GM18520 (cell line): ENCODE results near the gene PCCA.
"Not testable (repeated sequence)": the region's sequence is repeated elsewhere in the genome, so short reads cannot be mapped to it uniquely, and the experiment has no call there.

ENCODE experiments used
- ATAC-seq: cut with Tn5 transposase; IDR thresholded peaks from one replicate; pipeline ENCODE4 v1.9.1; 2021; ENCODE audit not compliant: unreplicated experiment

The PCCA gene

DNA sequence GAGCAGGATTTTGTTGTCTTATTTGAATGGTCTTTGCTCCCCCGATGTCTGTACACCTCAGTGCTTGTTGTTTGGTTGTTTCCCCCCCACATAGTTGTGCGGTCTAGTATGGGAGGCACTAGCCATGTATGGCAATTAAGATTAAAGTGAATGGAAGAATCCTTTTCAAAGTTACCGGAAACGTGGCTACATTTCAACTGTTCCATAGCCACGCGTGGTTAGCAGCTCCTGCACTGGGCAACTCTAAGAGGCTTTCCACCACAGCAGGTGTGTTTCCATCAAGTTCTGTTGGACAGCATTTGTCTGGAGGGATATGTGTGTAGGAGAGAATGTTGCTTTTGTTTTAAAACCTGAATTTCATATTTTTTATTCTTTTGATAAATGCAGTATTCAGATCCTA lies 252.4 kb downstream of the PCCA start:
- no peak for ATAC-seq

DNA sequence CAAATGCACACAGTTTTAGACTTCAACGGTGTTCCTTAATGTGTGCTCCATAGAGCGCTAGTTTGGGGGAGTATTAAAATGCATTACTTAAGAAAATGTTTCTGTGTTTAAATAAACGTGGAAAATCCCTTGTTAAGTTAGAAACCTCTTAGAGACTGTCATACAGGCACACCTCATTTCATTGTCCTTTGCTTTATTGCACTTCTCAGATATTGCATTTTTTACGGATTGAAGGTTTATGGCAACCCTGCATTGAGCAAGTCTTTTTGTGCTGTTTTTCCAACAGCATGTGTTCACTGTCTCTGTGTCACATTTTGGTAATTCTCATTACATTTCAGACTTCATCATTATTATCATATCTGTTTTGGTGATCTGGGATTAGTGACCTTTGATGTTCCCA lies 255.7 kb downstream of the PCCA start:
- ATAC-seq, result no peak

DNA sequence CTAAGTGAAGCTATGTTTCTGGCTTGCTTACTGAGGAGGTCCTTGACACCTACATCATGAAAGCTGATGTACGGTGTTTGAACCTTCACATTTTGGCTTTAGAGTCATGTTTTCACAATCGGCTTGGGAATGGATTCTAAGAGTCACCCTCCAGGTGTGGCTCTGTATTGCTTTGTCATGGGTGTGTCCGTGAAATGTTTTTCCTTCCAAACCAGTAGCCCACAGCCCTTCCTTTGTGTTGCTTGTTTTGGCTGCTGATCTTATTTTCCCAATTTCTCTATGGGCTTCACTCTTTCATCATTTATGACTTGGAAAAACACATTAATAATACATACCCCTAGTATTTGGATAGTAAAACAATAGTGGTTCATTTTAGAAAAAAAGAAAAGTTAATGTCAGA lies 259.1 kb downstream of the PCCA start:
- ATAC-seq, result no peak

DNA sequence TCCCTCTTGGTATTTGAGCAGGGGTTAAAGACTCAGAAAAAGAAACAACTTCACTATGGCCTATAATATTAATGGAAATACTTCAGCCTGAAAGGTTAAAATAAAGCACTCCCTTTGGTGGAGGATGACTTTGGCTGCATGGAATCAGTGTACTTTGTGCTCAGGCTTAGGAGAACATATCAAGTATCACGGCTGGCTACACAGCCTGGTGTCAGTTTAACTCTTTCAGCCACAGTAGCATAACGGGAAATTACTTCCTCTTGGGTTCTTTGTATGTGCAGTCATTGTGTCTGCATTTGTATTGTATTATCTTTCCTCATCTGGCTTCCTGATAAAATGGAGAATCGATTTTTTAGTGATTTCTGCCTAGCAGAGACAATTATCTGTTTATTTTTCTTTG lies 260.7 kb downstream of the PCCA start:
- no peak for ATAC-seq

DNA sequence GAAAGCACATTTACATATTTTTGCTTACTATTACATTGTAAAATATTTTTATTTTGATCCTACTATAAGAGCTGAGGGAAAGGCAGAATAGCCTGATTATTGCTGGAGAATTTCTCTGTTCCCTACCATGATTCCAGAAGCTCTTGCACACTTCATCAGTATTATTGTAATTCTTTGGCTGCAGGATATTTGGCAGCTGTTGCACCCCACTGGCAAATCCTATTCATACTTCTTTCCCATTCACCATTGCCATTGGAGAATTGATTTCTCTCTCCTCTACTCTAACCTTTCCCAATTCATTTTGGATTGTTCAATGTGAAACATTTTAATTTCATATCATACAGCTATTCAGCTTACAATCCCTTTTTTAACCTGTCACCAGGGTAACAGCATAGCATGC lies 261.7 kb downstream of the PCCA start:
- ATAC-seq, result no peak

DNA sequence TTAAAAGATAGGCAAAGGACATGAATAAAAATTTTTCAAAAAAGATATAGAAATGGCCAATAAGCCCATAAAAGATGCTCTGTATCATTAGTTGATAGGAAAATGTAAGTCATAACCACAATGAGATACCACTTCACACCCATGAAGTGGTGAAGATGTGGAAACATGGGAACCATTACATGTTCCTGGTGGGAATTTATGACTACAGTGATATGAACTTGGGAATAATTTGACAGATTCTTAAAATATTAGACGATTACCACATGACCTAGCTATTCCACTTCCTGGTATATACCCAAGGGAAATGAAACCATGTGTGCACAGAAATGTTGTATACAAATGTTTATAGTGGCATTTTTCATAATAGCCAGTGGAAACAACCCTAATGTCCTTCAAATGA lies 267.5 kb downstream of the PCCA start:
- ATAC-seq, result no peak

DNA sequence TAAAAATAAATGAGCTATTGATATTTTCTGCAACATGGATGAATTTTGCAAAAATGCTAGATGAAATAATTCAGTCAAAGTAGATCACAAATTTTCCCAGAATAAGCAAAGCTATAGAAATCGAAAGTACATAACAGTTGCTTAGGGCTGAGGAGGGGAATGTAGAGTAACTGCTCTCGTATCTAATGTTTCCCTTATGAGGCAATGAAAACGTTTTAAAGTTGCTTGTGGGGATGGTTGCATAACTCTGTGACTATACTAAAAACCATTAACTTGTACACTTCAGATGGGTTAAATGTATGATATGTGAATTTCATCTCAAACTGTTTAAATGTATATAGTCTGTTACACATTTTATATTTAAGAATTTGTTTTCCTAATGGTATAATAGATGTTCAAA lies 268.0 kb downstream of the PCCA start:
- ATAC-seq, result no peak

DNA sequence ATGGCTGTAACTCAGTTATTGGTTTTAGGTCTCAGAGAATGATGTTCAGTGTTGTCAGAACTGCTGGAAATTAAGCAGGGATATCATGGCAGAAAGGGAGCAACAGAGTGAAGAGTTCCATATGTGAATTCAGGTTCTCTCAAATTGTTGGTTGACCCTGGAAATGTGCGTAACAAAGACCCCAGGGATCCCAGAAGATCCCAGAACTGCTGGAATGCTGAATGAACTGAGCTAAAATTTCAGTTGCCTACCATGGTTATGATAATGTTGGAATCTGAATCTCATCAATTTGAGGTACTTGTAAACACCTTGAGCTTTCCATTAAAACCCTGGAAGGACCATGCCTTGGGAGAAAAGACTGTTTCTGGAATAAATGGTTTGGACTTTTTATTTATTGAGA lies 268.9 kb downstream of the PCCA start:
- no peak for ATAC-seq

DNA sequence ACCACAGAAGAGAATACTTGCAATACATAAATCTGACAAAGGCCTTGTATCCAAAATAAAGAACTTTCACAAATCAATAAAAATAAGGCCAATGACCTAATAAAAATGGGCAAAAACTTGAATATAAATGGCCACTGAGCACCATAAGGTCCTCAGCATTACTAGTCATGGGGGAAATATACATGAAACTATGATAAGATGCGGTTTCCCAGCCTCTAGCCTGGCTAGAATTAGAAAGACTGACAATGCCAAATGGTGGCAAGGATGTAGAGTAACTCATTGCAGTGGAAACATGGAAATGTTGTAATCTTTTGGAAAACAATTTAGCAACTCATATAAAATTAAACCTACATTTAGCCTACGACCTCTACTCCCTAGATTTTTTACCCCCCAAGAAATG lies 272.6 kb downstream of the PCCA start:
- no peak for ATAC-seq

DNA sequence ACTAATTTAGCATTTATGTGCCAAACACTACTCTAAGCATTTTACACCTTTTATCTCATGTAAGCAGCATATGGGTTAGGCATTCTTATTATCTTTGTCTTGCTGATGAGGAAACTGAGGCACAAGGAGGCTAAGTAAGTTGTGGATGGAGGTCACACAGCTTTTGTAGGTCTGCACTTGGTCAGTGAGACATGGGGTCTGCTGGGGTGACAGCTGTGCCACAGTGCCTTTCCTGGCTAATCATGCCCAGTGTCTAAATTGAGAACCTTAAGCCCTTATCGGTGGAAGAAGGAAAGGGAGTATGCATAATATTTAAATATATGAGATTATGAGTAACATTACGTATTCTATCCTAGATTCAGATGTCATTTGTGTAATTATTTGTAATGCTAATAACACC lies 273.5 kb downstream of the PCCA start:
- no peak for ATAC-seq

DNA sequence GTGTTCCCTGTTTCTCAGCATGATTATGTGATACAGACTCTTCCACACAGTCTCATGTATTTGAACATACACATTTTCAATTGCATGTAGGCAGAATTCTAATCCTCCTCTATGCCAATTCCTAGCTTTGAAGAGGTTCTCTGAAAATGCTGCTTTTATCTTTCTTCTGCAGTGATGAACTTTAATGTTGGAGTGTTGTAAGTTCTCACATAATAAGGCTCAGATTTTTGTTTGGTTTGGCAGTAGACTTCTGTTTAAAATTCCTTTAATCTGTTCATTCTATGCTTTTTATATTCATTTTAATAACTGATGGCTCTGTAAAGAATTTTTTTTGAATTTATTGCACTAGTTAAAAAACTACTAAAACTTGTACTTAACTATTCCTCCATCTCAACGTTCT lies 273.9 kb downstream of the PCCA start:
- no peak for ATAC-seq

DNA sequence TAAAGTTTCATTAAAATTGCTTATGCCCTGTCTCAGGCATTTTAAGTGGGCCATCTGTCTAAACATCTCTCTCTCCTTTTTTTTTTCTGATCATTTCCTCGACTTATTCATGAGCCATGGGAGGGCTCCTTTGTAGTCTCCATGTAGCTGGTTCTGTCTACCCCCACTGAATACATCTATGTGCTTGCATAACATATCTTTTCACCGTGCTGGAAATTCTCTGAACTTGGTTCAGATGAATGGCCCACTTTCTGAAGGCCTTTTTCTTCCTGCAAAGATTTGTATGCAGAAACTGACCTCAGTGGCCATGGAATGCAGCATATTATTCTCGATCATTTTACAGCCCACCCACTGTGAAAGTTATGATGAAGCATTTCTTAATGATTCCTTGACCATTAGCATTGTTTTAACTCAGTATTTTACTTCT lies 274.4 kb downstream of the PCCA start:
- no peak for ATAC-seq

DNA sequence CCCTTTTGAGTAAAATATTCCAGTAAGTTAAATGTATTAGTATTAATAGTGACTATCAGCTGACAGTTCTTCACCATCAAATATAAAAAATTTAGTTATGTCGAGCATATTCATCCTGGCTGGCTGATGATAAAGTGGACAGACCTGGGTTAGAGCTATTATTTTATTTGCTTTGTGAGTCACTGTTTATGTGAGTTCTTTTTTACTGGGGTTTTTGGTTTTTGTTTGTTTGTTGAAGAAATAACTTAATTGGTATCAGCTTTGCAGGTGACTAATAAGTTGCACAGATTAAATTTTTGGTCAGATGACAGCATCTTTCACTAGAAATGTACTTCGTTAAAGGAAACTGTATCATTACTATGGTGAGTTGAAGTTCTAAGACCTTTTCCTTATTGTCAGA lies 275.0 kb downstream of the PCCA start:
- ATAC-seq, result no peak

DNA sequence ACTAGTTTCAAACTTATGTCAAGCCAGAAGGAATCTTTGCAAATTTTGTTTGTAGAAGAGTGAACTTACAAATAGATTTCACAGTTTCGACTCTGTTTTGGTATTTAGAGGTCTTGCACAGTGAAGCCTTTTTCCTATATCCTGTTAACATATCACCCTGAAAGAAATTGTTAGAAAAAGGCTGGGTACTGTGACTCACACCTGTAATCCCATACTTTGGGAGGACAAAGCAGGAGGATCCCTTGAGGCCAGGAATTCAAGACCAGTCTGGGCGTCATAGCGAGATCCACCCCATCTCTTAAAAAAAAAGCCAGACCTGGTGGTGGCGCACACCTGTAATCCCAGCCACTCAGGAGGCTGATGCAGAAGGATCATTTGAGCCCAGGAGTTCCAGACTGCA lies 275.7 kb downstream of the PCCA start:
- ATAC-seq, result no peak

DNA sequence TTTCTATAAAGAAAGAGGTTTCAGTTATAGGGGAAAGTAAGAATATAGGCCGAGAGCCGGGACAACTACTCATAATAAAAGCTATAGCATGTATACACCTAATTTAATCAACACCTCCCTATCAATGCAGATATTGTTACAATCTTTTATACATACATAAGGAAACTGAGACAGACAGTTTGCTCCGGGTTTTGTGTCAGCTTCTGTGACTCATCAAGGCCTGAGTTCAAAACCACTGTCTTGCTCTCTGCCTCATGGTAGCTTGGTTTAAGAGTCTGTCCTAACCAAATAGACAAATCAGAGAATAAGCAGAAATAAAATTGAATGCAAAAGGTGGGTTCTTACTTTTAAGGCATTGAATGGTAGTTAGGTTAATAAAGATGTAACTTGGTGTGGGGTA lies 276.8 kb downstream of the PCCA start:
- ATAC-seq, result no peak

DNA sequence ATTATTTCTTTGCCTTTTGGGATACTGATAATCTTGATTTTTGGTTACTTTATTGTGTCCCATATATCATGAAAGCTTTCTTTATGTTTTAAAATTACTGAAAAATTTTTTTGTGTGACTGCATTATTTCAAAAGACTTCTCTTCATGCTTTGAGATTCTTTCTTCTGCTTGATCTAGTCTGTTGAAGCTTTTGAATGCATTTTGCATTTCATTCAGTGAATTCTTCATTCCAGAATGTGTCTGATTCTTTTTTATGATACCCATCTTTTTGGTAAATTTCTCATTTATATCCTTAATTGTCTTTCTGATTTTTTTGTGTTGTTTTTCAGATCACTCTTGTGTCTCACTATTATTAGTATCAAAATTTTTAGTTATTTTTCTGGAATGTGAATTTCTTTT lies 289.6 kb downstream of the PCCA start:
- ATAC-seq, result no peak

DNA sequence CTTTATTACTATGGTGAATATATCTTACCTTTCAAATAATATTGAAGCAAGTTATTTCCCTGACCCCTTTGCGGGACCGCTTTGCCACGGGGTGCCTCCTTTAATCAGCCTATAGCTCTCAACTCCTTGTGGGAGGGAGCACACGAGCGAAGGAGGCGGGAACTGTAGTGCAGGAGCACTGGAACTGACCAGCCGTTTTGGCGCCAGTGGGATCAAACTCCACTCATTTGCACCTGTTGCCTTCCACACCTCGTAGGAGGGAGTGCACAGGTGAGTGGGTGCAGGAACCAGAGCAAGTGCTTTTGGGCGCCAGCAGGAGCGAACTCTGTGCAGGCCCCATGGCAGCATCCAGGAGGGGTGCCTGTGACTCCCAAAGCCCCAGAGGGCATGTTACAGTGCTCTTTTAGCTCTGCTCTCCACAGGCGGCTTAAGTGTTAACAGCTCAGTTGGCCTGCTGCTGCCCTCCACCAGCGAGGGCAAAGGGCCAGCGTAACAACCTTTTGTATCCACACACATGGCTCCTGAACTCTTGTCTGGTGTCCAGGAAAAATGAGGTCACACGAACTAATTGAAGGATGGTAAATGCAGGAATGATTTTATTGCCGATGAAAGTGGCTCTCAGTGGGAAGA lies 292.8 kb downstream of the PCCA start:
- no peak for ATAC-seq

DNA sequence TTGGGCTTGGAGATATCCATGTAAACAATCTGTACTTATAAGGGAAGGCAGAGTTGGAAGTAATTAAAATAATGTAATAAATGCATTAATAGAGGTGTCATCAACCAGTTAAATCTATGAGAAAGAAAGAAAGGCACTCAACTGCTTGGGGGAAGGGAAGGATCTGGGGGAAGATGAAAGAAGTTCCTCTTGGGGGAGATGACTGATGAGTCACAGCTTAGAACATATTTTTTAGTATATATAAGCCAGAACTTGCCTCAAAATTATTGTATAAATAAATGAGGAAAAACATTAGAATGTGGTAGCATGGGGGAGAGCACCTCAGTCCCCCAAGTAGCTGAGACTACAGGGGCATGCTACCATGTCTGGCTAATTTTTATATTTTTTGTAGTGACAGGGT lies 293.9 kb downstream of the PCCA start:
- ATAC-seq, result no peak

DNA sequence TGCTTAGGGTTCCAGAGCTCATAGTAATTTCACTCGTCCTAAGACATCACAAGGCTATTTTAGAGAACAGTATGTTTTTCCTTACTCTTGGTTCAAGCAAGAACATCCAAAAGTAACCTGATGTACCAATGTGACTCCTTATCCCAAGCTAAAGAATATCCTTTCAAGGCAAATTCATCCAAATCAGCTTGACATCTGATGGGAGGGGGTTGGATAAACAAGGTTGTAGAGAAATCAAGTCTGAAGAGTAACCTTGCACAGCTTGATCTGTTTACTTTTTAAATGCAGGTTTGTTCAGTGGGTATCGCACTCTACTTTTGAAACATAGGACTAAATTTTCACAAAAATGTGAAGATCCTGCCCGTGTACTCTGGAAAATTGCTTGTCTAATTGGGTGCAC lies 298.5 kb downstream of the PCCA start:
- ATAC-seq, result no peak

DNA sequence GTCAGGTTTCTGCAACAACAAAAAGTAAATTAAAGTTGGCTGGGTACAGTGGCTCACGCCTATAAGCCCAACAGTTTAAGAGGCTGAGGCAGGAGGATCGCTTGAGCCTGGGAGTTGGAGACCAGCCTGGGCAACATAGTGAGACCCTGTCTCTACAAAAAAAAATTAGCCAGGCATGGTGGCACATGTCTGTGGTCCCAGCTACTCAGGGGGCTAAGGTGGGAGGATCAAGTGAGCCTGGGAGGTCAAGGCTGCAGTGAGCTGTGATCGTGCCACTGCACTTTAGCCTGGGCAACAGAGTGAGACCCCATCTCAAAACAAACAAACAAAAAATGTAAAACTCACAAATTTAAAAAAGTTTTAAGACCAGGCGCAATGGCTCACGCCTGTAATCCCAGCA lies 299.3 kb downstream of the PCCA start:
- not testable (repeated sequence) for ATAC-seq

DNA sequence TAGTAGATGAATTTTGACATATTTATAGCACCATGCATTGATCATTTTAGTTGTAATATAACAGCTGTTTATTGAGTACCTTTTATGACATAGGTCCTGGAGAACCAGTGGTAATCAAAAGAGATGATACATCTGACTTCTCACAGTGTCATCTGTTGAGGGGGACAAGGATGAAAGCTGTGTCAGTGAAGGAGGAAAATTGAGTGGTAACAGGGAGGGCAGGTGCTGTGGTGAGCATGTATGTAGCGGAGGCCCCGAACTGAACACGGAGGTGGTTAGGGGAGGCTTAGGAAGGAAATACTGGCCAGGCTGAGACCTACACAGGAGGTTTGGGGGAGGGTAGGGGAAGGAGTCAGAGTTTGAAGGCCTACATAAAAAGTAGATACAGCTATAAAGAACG lies 300.0 kb downstream of the PCCA start:
- ATAC-seq, result no peak

DNA sequence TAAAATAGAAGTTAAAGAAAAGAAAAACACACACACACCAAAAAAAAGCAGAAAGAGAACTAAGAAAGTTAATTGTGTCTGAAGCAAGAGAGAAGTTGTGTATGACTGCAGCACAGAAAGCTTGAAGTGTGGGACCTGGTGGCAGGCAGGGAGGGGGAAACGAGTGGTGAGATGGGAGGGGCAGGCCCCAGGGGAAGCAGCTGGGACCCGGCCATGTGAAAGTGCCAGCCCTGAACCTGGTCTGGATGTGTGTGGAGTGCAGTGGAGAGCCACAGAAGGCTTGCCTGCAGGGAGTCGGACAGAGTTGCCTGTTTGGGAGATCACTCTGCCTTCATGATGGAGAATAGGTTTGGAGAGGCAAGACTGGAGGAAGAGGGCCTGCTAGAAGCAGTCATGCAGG lies 300.7 kb downstream of the PCCA start:
- no peak for ATAC-seq

DNA sequence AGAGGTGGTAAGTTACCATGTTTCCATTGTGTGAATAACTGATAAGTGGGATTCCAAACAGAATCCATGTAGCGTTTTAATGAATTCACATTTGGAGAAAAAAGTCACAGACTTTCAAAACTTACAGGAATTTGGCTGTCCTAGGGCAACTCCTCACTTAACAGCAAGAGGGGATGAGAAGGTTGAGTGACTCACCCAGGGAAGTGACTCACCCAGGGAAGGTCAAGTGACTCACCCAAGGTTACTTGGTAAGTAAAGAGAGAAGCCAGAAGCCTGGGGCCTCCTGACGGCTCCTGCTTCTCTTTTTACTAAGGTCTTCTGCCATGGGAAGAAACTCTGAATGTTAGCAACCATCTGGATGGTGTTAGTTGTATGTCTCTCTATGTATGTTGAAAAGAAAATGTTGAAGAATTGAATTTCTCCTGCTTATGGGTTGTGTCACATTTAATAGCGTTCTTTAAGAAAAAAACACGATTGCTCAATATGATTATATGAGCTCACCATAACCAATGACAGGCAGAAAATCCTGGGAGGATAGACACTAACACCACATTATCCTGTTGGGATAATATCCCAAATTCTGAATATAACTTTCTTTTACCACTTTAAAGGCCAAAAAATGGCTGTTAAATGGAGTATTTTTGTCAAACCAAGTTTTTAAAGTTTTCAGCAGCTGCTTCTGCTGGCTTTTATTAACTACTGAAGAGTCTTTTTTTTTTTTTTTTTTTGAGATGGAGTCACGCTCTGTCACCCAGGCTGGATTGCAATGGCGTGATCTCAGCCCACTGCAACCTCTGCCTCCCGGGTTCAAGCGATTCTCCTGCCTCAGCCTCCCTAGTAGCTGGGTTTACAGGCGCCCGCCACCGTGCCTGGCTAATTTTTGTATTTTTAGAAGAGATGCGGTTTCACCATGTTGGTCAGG lies 304.1 kb downstream of the PCCA start:
- no peak for ATAC-seq
